NCI-H1930 (cell line): Measurements from ENCODE around the gene CBX4.
"Not testable (repeated sequence)": the region's sequence is repeated elsewhere in the genome, so short reads cannot be mapped to it uniquely, and the experiment has no call there.

Experiments
- DNase-seq, 2 experiments: peaks; one replicate each; lab custom pipeline; 2025; lab: John Stamatoyannopoulos, UW

Gene CBX4

GRCh38 chr17:79859676-79860615 lies 20.7 kb upstream of the CBX4 start:
- DNase-seq = no peak

DNA sequence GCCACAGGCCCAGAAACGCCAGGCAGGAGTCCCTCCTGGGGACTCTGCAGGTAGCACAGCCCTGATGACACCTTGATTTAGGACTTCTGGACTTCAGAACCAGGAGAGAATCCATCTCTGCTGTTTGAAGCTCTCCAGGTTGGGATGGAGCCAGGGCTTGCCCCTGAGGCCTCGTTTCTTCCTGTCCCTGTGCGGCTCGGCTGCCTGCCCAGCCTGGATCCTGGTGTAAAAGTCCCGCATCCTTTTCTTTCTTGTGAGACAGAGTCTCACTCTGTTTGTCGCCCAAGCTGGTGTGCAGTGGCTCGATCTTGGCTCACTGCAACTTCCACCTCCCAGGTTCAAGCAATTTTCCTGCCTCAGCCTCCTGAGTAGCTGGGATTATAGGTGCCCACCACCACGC lies 17.9 kb upstream of the CBX4 start:
- no peak for DNase-seq

- DNase-seq = no peak
Observed at GRCh38 chr17:79855331-79856124, 16.3 kb upstream of the CBX4 start.

- no peak for DNase-seq
Observed at GRCh38 chr17:79854080-79855060, 15.1 kb upstream of the CBX4 start.

- not testable (repeated sequence) for DNase-seq
Observed at GRCh38 chr17:79853168-79853567, 13.9 kb upstream of the CBX4 start.

GRCh38 chr17:79852748-79853147 lies 13.5 kb upstream of the CBX4 start:
- DNase-seq = no peak

- no peak for DNase-seq
Observed at GRCh38 chr17:79851461-79851817, 12.2 kb upstream of the CBX4 start.

DNA sequence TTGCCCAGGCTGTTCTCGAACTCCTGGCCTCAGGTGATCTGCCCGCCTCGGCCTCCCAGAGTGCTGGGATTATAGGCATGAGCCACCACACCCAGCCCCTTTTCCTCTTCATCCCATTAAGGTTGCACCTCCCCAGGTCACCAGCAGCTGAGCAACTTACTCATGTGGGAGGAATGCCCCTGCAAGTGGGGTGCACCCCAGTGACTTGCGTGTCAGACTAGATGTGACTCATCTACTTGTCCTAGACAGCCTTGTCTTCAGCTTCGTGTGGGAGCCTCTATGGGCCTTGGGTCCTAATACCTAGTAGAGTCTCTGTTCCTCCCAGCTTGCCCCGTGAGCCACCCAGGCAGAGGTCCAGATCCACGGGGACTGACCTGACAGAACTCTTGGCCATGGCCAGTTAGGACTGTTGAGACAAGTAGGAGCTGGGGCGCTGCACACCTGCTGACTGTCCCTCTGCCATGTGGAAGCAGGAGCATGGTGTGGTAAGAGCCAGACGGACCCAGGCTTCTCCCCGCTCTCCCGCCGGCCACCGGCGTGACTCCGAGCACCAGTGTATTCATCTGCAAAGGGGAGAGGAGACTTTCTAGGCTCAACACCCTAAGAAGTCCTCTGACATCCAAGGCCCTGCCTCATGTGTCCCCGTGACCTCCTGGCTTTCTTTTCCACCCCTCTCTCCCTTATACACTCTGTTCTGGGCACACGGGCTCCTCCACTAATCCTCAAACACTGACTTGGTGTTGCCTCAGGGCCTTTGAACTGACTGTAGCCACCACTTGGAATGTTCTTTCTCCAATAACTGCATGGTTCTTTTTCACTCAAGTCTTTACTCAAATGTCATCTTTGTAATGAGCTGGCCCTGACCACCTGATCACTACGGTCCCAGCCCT lies 11.6 kb upstream of the CBX4 start:
- no peak for DNase-seq

- DNase-seq = no peak
Observed at GRCh38 chr17:79849953-79850352, 10.7 kb upstream of the CBX4 start.

DNA sequence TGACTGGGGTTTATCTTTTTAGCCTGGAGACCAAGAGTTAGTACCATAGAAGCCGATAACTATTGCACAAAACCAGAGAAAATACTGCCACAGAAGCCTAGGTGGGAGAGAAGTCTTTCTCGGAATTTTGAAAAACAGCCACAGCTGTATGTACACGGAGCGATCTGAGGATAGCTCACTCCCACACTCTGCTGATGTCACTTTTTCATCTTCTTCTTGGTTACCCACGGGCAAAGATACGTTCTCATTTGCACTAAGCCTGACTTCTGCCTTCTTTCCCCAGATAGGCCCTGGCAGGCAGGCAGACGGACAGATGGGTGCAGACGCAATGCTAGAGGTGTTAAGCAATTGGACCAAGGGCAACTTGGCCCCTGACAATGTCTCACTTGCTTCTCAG lies 9.1 kb upstream of the CBX4 start:
- no peak for DNase-seq

GRCh38 chr17:79847698-79848369 lies 8.6 kb upstream of the CBX4 start:
- no peak for DNase-seq

GRCh38 chr17:79845601-79845949 lies 6.3 kb upstream of the CBX4 start:
- DNase-seq = no peak

DNA sequence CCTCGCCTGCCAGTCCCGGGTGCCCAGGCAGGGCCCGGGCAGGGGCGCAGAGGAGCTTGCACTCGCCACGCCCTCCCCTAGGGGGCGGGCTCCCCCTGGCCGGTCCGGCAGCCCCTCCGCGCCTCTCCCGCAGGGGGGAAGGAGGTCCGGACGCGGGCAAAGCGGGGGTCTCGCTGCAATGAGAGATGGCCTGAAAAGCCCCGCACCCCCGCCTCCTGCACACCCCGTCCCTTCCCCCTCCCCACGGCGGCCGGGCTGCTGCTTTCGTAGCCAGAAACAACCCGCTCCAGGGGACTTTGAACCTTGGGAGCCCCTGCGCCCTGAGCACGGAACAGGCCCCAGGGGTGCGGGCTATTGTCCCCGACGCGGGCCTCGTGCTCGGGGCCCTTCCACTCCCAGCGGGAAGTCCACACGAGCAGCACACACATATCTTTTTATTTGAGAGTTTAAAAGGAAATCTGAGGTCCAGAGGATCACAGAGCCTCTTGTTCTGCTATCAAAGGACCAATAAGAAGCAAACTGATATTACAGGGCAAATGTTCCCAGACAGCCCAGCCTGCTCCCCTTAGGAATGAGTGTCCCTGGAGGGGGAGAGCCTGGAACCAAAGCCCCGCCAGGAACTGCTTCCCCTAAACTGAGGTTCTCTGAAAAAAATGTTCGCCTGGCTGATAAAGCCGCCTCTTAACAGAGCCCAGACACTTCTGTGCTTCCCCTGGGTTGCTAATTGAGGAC lies 5.8 kb upstream of the CBX4 start:
- peak; percentile 54 to 79 for DNase-seq

DNA sequence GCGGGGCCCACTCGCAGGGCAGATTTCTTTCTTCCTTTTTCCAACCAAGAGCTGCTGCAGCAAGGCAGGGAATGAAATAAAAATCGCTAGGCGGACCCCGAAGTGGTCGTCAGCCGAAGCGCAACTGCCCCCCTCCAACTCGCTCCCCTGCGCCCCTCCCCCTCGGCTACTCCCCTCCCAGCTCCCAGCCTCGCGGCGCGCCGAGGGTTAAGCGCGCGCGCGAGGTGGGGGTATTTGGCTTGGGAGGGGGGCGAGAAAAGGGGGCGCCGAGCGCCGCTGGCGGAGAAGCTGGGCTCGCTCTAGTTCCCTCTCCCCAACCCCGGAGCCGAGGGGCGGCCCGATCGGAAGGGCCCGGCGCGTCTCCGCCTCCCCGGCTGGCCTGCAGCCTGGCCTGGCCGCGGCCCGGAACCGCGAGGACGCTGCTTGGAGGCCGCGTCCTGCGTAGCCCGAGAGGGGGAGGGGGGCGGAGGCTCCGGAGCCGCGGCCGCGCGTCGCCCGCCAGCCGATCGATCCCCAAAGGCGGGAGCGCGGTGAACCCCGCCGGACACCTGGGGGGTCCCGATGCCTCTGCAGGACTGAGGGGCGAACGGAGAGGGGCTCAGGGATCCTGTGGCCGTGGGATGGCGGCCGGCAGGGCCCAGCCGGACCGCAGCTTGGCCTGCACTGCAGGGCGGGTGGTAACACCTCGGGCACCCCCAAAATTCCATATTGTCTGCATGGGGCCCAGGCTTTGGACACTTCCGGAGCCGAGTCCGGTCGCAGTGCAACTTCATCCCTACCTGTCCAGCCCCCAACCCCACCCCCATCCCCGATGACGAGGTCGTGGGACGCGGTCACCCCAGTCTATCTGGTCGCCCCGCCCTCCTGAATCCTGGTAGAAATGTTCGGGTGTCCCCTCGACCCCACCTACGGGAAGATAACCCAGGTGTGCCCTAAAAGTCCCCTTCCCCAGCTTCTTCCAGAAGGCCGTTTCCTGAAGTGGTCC lies 4.9 kb upstream of the CBX4 start:
- DNase-seq = peak in 1 of 2 experiments; percentile 43

DNA sequence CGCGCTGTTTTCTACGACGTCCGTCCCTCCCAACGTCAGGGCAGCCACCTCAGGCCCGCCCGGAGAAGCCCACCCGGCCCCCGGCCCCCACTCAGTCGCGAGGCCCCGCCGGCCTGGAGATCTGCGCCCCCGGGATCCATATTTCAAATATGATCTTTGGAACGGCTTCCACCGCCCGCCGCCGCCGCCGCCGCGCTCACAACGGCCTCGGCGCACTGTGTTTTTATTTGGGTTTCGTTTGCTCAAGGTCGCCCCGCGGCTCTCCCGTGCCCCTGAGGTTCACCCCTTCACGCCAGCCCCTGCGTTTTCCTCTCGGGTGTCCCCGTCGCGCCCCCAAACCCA lies 4.2 kb upstream of the CBX4 start:
- DNase-seq = peak in 1 of 2 experiments; percentile 27

- no peak for DNase-seq
Observed at GRCh38 chr17:79842656-79843473, 3.6 kb upstream of the CBX4 start.

GRCh38 chr17:79842136-79842655 lies 3.0 kb upstream of the CBX4 start:
- no peak for DNase-seq
